HG03045 (cell line): Measurements from ENCODE around the gene PLPP4.
"Not testable (repeated sequence)": the region's sequence is repeated elsewhere in the genome, so short reads cannot be mapped to it uniquely, and the experiment has no call there.

Experiments
- ATAC-seq: cut with Tn5 transposase; IDR thresholded peaks from one replicate; pipeline ENCODE4 v1.9.1; 2021; ENCODE audit warnings: mild to moderate bottlenecking, moderate library complexity; ENCODE audit not compliant: unreplicated experiment

Gene PLPP4

DNA sequence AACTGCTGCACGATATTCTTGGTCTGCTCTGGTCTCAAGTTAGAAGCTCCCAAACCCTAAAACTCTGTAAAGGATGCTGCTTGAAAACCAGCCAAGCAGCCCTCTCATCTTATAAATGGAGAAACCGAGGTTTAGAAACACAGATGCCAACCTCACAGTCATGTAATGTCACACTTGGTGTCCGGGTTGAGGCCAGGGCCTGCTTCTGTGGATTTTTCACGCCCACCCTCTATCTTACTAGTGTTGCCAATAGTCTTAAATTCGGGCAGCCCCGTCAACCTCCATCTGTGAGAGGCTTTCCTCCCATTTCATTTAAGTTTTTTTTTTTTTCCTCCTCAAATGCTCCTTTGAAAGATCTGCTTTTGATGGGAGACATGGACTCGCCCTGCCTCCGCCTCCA is 28.9 kb downstream of the PLPP4 start:
- no peak for ATAC-seq

DNA sequence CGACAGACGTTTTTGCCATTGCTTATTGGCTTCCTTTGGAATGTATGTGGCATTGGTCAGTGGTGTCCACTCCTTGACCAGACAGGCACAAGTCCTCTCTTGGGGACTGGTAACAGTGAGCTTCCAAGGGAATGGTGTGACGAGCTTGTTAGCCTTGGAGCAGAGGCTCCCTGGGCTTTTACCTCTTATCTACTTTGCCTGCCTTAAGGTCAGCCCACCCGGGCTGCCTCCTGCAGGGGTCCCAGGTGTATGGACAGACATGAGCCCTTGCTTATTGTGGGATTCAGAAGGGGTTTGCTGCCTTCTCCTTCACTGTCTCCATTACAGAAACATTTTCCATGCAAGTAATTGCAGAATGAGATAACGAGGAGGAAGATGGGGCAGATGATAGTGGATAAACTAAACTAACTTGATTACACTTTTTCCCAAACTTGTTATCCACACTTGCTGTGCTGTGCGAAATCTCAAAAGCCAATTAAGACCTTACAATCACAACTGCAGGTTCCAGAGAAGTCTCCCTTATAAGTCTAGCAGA is 29.7 kb downstream of the PLPP4 start:
- ATAC-seq: no peak

DNA sequence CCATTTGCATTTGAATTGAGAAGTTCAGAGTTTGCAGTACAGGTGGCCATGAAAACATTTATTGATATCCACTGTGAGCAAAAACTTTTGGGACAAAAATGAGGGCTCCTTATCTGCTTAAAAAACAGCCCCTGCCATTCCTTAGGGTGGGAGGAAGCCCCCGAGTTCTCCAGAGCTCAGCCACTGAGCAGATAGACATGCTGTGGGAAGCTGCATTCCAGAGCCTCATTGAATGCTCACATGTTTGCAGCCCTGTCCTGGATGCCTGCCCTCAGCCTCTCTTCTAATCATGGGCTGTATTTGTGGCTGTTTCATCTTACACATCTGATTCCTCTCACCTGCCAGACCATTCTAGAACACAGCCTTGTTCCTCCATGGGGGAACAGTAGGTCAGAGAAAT is 33.3 kb downstream of the PLPP4 start:
- ATAC-seq: no peak

DNA sequence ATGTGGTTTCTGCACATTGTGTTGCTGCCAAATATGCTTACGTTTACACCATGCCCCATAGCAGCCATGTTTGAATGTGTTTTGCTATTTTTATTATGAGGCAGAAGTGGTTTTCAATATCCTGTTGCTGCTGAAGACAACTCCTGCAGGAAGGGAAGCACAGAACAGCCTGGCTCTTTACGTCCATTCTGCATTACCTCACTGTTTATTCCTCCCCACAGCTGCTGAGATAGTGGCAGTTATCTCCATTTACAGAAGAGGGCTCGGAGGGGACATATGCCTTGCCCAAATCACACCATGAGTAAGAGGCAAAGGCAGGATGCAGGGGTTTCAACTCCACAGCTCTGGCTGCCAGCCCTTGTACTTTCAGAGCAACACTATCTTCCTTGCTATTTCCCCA is 35.3 kb downstream of the PLPP4 start:
- ATAC-seq: no peak

DNA sequence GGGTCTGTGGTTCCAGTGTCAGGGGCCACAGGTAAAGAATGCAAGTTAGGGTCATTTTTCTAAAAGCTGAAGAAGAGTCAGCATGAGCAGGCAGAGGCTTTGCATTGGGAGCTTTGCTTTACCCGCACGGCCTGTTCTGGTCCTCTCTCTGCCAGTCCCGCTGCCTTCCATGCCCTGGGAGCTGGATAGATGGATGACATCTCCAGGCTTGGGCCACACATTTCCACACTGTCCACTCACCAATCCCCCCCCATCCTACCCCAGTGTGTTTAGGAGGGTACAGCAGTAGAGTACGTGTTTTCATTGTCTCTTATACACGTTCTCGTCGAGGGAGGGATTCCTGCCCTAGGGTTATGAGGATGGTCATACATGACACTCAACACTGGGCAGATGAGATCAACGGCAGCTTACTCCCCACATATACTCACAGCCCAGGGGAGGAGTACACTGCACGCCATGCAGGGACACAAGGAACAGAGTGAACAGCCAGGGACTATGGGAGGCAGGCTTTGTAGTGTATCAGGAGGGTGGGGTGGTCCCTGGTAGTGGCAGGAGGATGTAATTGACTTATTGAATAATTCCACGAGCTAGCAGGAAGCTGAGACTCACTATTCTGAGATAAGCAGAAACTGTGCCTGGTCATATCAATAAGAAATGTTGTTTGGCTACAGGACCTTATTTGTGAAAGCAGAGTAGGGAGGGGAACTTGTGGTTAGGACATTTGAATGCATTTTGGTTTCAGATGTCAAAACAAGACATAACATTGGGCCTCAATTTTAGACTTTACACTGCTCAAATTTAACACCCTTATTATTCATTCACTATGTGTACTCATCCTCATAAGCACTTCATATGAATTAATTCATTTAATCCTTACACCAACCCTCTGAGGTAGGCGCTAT is 36.6 kb downstream of the PLPP4 start:
- ATAC-seq: peak; percentile 59

GRCh38 chr10:120494313-120494710 is 37.3 kb downstream of the PLPP4 start:
- no peak for ATAC-seq

DNA sequence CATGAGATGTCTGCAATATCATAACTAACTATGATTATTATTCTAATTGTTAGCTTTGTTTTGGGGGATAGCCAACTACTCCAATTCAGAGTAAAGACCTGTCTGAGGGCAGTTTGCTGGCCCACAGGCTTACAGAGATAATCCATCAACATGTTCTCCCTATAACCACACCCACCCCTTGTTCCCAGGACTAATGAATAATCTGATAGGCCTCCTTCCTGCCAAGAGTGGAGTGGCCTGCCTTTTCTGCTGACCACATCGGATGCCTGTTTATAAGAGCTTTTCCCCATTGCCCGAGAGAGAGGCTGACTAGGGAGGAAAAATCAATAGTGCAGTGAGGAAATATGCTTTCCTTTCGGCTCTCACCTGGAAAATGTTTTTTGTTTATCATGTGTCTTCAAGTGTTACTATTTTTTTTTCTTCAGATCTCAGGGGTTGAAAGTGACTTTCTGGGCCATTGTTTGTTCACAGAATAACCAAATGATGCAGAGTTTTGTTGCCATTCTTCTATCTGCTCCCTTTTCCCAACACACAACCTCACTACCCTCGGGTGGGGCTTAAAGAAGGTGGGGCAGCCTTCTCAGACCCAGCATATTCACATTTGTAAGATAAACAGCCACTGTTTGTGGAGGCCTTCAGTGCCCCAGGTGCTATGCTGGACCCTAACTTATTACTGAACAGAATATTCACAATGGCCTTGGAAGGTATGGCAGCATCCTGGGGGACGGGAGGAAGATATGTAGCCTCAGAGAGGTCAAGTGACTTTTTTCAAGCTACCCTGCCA is 38.4 kb downstream of the PLPP4 start:
- ATAC-seq: no peak

DNA sequence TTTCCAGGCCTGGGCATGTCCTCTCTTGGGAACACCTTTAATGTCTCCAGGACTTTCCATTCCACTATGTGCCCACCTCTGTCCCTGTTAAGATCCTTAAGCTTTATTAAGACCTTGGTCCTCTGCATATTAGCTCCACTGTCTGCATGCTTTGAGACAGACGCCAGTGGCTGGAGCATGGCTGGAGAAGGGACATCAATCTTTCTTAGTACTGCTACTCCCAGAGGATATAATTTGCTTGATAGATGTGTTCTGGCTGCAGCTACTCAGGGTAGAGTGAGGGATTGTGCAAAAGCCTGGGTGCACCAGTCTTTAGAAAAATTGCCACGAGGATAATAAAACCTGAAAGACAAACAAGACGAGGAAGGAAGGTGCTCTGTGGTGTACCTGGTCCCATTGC is 42.9 kb downstream of the PLPP4 start:
- no peak for ATAC-seq

DNA sequence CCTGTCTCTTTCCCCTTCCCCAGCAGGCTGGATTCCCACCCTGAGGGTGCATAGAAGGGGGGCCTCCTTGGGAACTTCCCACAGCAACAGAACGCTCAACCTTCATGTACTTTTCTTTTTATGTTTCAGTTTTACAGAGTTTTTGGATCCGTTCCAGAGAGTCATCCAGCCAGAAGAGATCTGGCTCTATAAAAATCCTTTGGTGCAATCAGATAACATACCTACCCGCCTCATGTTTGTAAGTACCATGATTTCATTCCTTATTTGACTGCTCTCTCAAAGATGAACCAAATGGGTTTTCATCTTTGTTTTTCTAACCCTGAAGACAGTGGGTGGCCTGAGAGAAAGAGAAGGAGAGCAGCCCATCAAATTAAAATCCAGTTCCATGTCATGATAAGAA is 46.7 kb downstream of the PLPP4 start:
- no peak for ATAC-seq

- ATAC-seq: not testable (repeated sequence)
These were observed 47.2 kb downstream of the PLPP4 start for GRCh38 chr10:120504227-120504626.

GRCh38 chr10:120505056-120505455 is 48.0 kb downstream of the PLPP4 start:
- no peak for ATAC-seq

- ATAC-seq: no peak
These were observed 48.8 kb downstream of the PLPP4 start for GRCh38 chr10:120505866-120506265.

DNA sequence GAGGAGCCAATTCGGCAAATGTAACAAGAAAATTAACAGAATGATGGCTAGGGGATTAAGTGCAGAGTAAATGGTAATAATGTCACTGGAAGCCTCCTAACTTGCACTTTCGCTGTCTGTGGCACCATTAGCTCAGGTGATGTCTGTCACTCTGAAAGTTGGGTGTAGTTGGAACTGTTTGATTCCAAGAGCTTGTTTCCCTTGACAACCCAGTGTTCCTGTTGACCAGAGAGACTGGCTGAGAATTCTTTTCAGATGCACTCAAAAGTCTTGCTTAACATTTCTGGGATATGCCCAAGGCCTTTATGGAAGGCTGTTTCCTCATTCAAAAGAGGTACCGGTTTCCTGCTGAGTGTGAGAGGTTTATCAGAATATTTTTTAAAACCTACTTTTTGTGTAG is 49.6 kb downstream of the PLPP4 start:
- ATAC-seq: no peak

GRCh38 chr10:120507175-120507574 is 50.1 kb downstream of the PLPP4 start:
- no peak for ATAC-seq

- ATAC-seq: no peak
These were observed 50.6 kb downstream of the PLPP4 start for GRCh38 chr10:120507651-120508050.

- no peak for ATAC-seq
These were observed 51.4 kb downstream of the PLPP4 start for GRCh38 chr10:120508393-120508792.

DNA sequence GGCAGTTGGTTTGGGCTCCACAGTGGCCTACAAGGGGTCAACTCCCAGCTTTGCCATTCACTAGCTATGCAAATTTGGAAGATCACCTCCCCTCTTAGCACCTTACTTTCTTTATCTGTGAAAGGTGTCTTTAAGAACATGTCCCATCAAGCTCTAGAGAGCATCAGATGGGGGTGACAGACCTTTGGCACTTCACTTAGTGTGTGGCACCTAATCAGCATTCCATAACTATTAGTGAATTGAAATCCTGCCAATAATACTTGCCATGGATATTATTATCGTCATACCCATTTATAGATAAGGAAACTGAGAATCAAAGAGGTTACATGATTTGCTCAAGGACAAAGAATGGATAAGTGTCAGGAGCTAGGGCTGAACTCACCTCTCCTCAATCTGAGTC is 51.9 kb downstream of the PLPP4 start:
- no peak for ATAC-seq

DNA sequence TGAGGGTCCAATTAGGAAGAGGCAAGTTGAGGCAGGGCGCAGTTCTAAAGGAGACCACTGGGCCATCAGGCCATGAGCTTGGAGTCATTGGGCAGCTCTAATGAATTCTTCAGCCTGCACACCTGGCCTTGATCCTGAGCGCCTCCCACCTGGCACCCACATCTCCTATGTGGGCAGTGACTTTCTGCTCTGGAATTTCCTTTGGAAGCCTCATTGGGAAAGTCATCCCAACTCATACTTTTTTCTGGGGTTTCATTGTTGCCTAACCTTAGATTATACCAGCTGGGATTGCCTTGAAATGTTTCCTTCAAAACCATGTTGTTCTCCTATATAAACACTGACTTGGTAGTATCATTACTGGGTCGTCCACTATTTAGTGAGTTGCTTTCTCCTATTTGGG is 54.1 kb downstream of the PLPP4 start:
- no peak for ATAC-seq

DNA sequence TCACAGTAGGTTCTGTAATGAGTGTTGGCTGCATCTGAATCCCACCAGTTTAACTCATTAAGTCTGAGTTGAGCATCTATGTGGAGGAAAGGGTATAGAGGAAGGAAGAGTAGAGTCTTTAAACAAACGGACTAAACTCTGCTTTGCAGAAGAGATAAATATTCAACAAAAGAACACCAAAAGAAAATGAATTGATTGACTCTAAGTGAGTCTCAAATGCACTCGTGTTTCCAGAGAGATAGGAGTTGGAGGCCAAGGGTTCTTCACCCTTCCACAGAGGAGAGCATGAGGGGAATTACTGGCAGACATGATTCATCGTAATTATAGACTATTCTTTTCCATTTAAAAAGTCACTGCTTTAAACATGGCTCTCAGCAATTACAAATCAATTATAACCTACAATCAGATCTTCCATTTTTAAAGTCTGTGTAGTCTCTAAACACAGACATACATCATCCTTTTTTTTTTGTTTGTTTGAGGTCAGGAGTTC is 56.3 kb downstream of the PLPP4 start:
- no peak for ATAC-seq

DNA sequence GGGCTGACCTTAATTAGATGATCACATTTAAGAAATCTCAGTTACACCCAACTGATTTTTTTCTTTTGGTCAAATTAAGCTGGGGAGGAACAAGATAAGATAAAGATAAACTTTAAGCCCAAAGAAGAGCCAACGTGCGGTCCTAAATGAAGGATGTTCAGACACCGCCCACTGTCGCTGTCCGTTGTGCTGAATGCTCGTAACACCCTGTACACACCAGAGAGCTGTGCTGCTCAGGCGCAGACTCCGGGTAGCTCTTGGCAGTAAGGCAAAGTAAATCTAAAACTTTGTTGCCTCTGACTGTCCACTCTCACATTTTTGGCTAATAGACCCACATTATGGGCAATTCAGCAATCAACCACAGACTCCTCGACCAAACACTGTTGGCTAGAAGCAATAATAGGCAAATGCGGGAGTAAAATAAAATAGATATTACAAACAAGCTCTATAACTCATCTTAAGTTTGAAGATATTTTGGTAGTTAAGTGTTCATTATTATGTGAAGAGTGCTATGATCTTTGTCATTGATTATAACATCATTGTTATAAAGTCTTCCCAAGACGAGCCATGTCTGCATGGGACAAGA is 57.1 kb downstream of the PLPP4 start:
- ATAC-seq: no peak

GRCh38 chr10:120514959-120515358 is 57.9 kb downstream of the PLPP4 start:
- no peak for ATAC-seq
